Peyer's patch (tissue), 4 donors: ENCODE measurements around the gene BECN2.
"Not testable (repeated sequence)": the region's sequence is repeated elsewhere in the genome, so short reads cannot be mapped to it uniquely, and the experiment has no call there.

Source experiments
- POLR2A ChIP-seq, 2 donors: fragments of 450-650 bp; IDR thresholded peaks; one replicate each; pipeline ENCODE4 v1.5.1; 2017; ENCODE audit warnings: antibody characterized with exemption in 2 of 2, mild to moderate bottlenecking in 2 of 2, moderate library complexity in 2 of 2
- TF ChIP-seq, protein P1 (sequence below), 6 experiments: fragments of 450-650 bp in 4 of 6; fragments of 200-600 bp in 2 of 6; sonication (generic) in 1 of 6; IDR thresholded peaks; one replicate each; pipeline ENCODE4 v1.5.1; 2017 to 2019; ENCODE audit warnings: antibody characterized with exemption in 6 of 6, mild to moderate bottlenecking in 3 of 6, moderate library complexity in 1 of 6

DNA sequence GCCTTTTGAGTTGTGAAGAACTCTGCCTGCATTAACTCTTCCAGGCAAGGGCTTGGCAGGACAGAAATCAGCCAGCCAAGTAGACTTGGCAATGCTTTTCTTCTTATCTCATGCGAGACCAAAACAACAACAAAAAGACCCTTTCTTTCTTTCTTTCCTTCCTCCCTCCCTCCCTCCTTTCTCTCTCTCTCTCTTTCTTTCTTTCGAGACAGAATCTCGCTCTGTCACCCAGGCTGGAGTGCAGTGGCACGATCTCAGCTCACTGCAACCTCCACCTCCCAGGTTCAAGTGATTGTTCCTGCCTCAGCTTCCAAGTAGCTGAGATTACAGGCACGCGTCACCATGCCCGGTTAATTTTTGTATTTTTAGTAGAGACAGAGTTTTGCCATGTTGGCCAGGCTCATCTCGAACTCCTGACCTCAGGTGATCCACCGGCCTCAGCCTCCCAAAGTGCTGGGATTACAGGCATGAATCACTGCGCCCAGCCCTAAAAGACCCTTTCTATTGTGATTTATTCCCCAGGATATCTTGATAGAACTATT is 30.9 kb downstream of the BECN2 start:
- TF ChIP-seq, protein P1, sequence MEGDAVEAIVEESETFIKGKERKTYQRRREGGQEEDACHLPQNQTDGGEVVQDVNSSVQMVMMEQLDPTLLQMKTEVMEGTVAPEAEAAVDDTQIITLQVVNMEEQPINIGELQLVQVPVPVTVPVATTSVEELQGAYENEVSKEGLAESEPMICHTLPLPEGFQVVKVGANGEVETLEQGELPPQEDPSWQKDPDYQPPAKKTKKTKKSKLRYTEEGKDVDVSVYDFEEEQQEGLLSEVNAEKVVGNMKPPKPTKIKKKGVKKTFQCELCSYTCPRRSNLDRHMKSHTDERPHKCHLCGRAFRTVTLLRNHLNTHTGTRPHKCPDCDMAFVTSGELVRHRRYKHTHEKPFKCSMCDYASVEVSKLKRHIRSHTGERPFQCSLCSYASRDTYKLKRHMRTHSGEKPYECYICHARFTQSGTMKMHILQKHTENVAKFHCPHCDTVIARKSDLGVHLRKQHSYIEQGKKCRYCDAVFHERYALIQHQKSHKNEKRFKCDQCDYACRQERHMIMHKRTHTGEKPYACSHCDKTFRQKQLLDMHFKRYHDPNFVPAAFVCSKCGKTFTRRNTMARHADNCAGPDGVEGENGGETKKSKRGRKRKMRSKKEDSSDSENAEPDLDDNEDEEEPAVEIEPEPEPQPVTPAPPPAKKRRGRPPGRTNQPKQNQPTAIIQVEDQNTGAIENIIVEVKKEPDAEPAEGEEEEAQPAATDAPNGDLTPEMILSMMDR (IDR thresholded peaks at IDR 0.05) = not testable (repeated sequence)
- TF ChIP-seq POLR2A (IDR thresholded peaks at IDR 0.05) = not testable (repeated sequence)
